ENCODE data around the gene CHST15. TPM values are rescaled to one million over a fixed set of nuclear protein-coding genes. Genes with fewer than 3 reads are reported as not detected.

The CHST15 gene
- total RNA-seq (2014; rRNA removed; shearing (Covaris generic); ENCODE audit: low replicate concordance): 6.1 and 9.8 TPM in 2 replicates

GRCh38 chr10:124092860-124093773 is at the start of gene CHST15:
Gene CHST15, minus strand, starts transcription at chr10:124093598. Its CDS starts 47,386 bp downstream, at chr10:124046212.
- peak; percentile 70 for DNase-seq
- no peaks in the 10 kb centered on the region for H3K9me3 ChIP-seq
- no peaks in the 10 kb centered on the region; the same call in 1 of the 2 replicates for H3K36me3 ChIP-seq
- H3K27me3 ChIP-seq: no peaks in the 10 kb centered on the region
- peak within 1 kb of the TSS; percentile 77 for H3K4me3 ChIP-seq

GRCh38 chr10:124142960-124143359 is 49.6 kb upstream of the CHST15 start:
- Histone ChIP-seq H3K27me3 (no peaks in the 10 kb centered on the region), H3K36me3 (no peaks in the 10 kb centered on the region), H3K4me3 (no peak overlapping the region), H3K9me3 (peaks cover 8% of the 10 kb centered on the region; the same call in 1 of the 2 replicates)
- DNase-seq: peak; percentile 46

GRCh38 chr10:124142006-124142739 is 48.8 kb upstream of the CHST15 start:
- H3K36me3 ChIP-seq: no peaks in the 10 kb centered on the region
- H3K4me3 ChIP-seq: no peak overlapping the region
- peaks cover 8% of the 10 kb centered on the region; the same call in 1 of the 2 replicates for H3K9me3 ChIP-seq
- no peak for DNase-seq
- no peaks in the 10 kb centered on the region for H3K27me3 ChIP-seq

GRCh38 chr10:124138883-124139348 is 45.5 kb upstream of the CHST15 start:
- no peak for DNase-seq
- no peak overlapping the region for H3K4me3 ChIP-seq
- peaks cover 8% of the 10 kb centered on the region; the same call in 1 of the 2 replicates for H3K9me3 ChIP-seq
- H3K36me3 ChIP-seq: no peaks in the 10 kb centered on the region
- H3K27me3 ChIP-seq: no peaks in the 10 kb centered on the region

- peak; percentile 71 for DNase-seq
- H3K4me3 ChIP-seq: no peak overlapping the region
- no peaks in the 10 kb centered on the region for H3K36me3 ChIP-seq
- H3K9me3 ChIP-seq: peaks cover 8% of the 10 kb centered on the region; the same call in 1 of the 2 replicates
- H3K27me3 ChIP-seq: no peaks in the 10 kb centered on the region
Measured at GRCh38 chr10:124138195-124138882, 44.9 kb upstream of the CHST15 start.

GRCh38 chr10:124134251-124134893 is 41.0 kb upstream of the CHST15 start:
- H3K9me3 ChIP-seq: no peaks in the 10 kb centered on the region
- H3K4me3 ChIP-seq: no peak overlapping the region
- no peak for DNase-seq
- no peaks in the 10 kb centered on the region for H3K27me3 ChIP-seq
- H3K36me3 ChIP-seq: no peaks in the 10 kb centered on the region

- Histone ChIP-seq H3K4me3 (no peak overlapping the region), H3K9me3 (no peaks in the 10 kb centered on the region), H3K27me3 (no peaks in the 10 kb centered on the region), H3K36me3 (no peaks in the 10 kb centered on the region)
- no peak for DNase-seq
Measured at GRCh38 chr10:124132876-124133275, 39.5 kb upstream of the CHST15 start.

- no peaks in the 10 kb centered on the region for H3K9me3 ChIP-seq
- H3K4me3 ChIP-seq: no peak overlapping the region
- DNase-seq: no peak
- H3K36me3 ChIP-seq: no peaks in the 10 kb centered on the region
- no peaks in the 10 kb centered on the region for H3K27me3 ChIP-seq
Measured at GRCh38 chr10:124132306-124132705, 38.9 kb upstream of the CHST15 start.

GRCh38 chr10:124131172-124131571 is 37.8 kb upstream of the CHST15 start:
- no peaks in the 10 kb centered on the region for H3K9me3 ChIP-seq
- no peaks in the 10 kb centered on the region for H3K36me3 ChIP-seq
- DNase-seq: no peak
- H3K4me3 ChIP-seq: no peak overlapping the region
- no peaks in the 10 kb centered on the region for H3K27me3 ChIP-seq

GRCh38 chr10:124130198-124130900 is 37.0 kb upstream of the CHST15 start:
- H3K4me3 ChIP-seq: no peak overlapping the region
- DNase-seq: no peak
- no peaks in the 10 kb centered on the region for H3K9me3 ChIP-seq
- no peaks in the 10 kb centered on the region for H3K27me3 ChIP-seq
- H3K36me3 ChIP-seq: no peaks in the 10 kb centered on the region

GRCh38 chr10:124129471-124129870 is 36.1 kb upstream of the CHST15 start:
- no peak for DNase-seq

GRCh38 chr10:124128811-124129145 is 35.4 kb upstream of the CHST15 start:
- Histone ChIP-seq H3K4me3 (no peak overlapping the region), H3K27me3 (no peaks in the 10 kb centered on the region), H3K9me3 (no peaks in the 10 kb centered on the region), H3K36me3 (no peaks in the 10 kb centered on the region)
- DNase-seq: no peak

More at GRCh38 chr10:124129471-124129870, 36.1 kb upstream of the CHST15 start:
- no peak overlapping the region for H3K4me3 ChIP-seq
- no peaks in the 10 kb centered on the region for H3K27me3 ChIP-seq
- H3K9me3 ChIP-seq: no peaks in the 10 kb centered on the region
- H3K36me3 ChIP-seq: no peaks in the 10 kb centered on the region

GRCh38 chr10:124127965-124128810 is 34.8 kb upstream of the CHST15 start:
- no peaks in the 10 kb centered on the region for H3K27me3 ChIP-seq
- no peaks in the 10 kb centered on the region for H3K9me3 ChIP-seq
- DNase-seq: no peak
- no peak overlapping the region for H3K4me3 ChIP-seq
- no peaks in the 10 kb centered on the region for H3K36me3 ChIP-seq

GRCh38 chr10:124127563-124127962 is 34.2 kb upstream of the CHST15 start:
- Histone ChIP-seq H3K9me3 (no peaks in the 10 kb centered on the region), H3K4me3 (no peak overlapping the region), H3K27me3 (no peaks in the 10 kb centered on the region), H3K36me3 (no peaks in the 10 kb centered on the region)
- DNase-seq: no peak

GRCh38 chr10:124126983-124127385 is 33.6 kb upstream of the CHST15 start:
- H3K9me3 ChIP-seq: no peaks in the 10 kb centered on the region
- no peak overlapping the region for H3K4me3 ChIP-seq
- H3K27me3 ChIP-seq: no peaks in the 10 kb centered on the region
- DNase-seq: no peak
- no peaks in the 10 kb centered on the region for H3K36me3 ChIP-seq

Measured in MG63 (cell line).